Upper lobe of left lung (tissue), 6 donors: ENCODE data around the gene SMO. TPM values are rescaled to one million over a fixed set of nuclear protein-coding genes. Genes with fewer than 3 reads are reported as not detected.
A peak's percentile ranks its signal among the peaks of the same experiment; 100 is the strongest.

Experiments used
- ATAC-seq, 2 donors: fragments of 200-7000 bp; cut with Tn5 transposase; one replicate each; pipeline ENCODE4 v1.9.1; 2022; ENCODE audit warnings: mild to moderate bottlenecking in 2 of 2, moderate library complexity in 2 of 2; ENCODE audit not compliant: low FRiP score in 2 of 2
- DNase-seq, 2 donors: peaks; one replicate each; pipeline ENCODE4 v3.0.0-alpha.2; 2019 to 2020
- H3K27ac ChIP-seq, 4 donors: fragments of 200-600 bp; sonication (generic); one replicate each; pipeline ENCODE4 v1.5.1; 2016 to 2019
- H3K27me3 ChIP-seq, 4 donors: fragments of 200-600 bp; sonication (generic); one replicate each; pipeline ENCODE4 v1.5.1; 2017 to 2019
- H3K36me3 ChIP-seq, 4 donors: fragments of 200-600 bp; sonication (generic); one replicate each; pipeline ENCODE4 v1.5.1; 2016 to 2019
- H3K4me1 ChIP-seq, 4 donors: fragments of 200-600 bp; sonication (generic); one replicate each; pipeline ENCODE4 v1.5.1; 2018 to 2019
- H3K4me3 ChIP-seq, 4 donors: fragments of 200-600 bp; sonication (generic); one replicate each; pipeline ENCODE4 v1.5.1; 2017 to 2019; ENCODE audit warnings: mild to moderate bottlenecking in 2 of 4, moderate library complexity in 1 of 4
- H3K9me3 ChIP-seq, 4 donors: fragments of 200-600 bp; sonication (generic); one replicate each; pipeline ENCODE4 v1.5.1; 2018 to 2019
- CTCF ChIP-seq, 6 experiments: fragments of 450-650 bp in 4 of 6; fragments of 200-600 bp in 2 of 6; sonication (generic) in 2 of 6; IDR thresholded peaks; one replicate each; pipeline ENCODE4 v1.5.1; 2016 to 2019; ENCODE audit warnings: antibody characterized with exemption in 6 of 6
- EP300 ChIP-seq, 4 donors: sonication (generic); formaldehyde crosslinking; IDR thresholded peaks; one replicate each; pipeline ENCODE4 v1.5.1; 2017; ENCODE audit warnings: antibody characterized with exemption in 4 of 4, control low read depth in 2 of 4
- POLR2A ChIP-seq, 4 donors: fragments of 450-650 bp; IDR thresholded peaks; one replicate each; pipeline ENCODE4 v1.5.1; 2016 to 2017; ENCODE audit warnings: antibody characterized with exemption in 4 of 4, mild to moderate bottlenecking in 2 of 4
- POLR2AphosphoS5 ChIP-seq, 2 donors: sonication (generic); formaldehyde crosslinking; IDR thresholded peaks; one replicate each; pipeline ENCODE4 v1.5.1; 2017; ENCODE audit warnings: antibody characterized with exemption in 2 of 2
- WGBS, 2 donors: methylation state at CpG; one replicate each; pipeline ENCODE4 v1.1.5; 2017 to 2018; 5-methylcytosine and 5-hydroxymethylcytosine counted together
- total RNA-seq, 6 donors: library from RNA; depleted of rRNA in 4 of 6; stranded (reverse); fragments of >200 nt in 4 of 6; gene quantifications; one replicate each; pipeline versions ENCODE4 v1.1.0 to v1.2.1, GENCODE V29; 2016 to 2021
- donor health status: DM: no; HTN: no; CAD: no; lungs with moderate emphysema.
- donor health status: DM: no; HTN: yes; CAD: no; lungs with severe emphysema.

The SMO gene
- total RNA-seq, 6 donors from 2014 or later = 1.7 to 7.3 (median 2.6) TPM

GRCh38 chr7:129146237-129146979 lies 42.0 kb upstream of the SMO start:
- H3K27me3 ChIP-seq = peaks cover 0 to 16% (median 0%) of the 10 kb centered on the region in 4 donors
- peaks cover 10 to 24% (median 15%) of the 10 kb centered on the region in 4 donors for H3K4me1 ChIP-seq
- H3K4me3 ChIP-seq = no peak overlapping the region
- no peak for DNase-seq
- no peak for ATAC-seq
- H3K9me3 ChIP-seq = no peaks in the 10 kb centered on the region
- no peak overlapping the region for H3K27ac ChIP-seq
- no peaks in the 10 kb centered on the region for H3K36me3 ChIP-seq
- no peak for TF ChIP-seq POLR2A (IDR thresholded peaks at IDR 0.05)
- no peak for TF ChIP-seq CTCF (IDR thresholded peaks at IDR 0.05)
- no peak for TF ChIP-seq EP300 (IDR thresholded peaks at IDR 0.05)
- TF ChIP-seq POLR2AphosphoS5 (IDR thresholded peaks at IDR 0.05) = no peak
- WGBS, 2 donors = 61 to 69% methylated on average over 8 of the region's 8 CpGs

- TF ChIP-seq EP300 (IDR thresholded peaks at IDR 0.05) = no peak
- TF ChIP-seq POLR2AphosphoS5 (IDR thresholded peaks at IDR 0.05) = no peak
- no peak for TF ChIP-seq POLR2A (IDR thresholded peaks at IDR 0.05)
- TF ChIP-seq CTCF (IDR thresholded peaks at IDR 0.05) = no peak
- no peaks in the 10 kb centered on the region for H3K36me3 ChIP-seq
- WGBS, 2 donors = 57 to 63% methylated on average over 2 to 3 of the region's 3 CpGs
- H3K4me1 ChIP-seq = peaks cover 10 to 24% (median 15%) of the 10 kb centered on the region in 4 donors
- no peak for DNase-seq
- H3K27me3 ChIP-seq = peaks cover 0 to 16% (median 0%) of the 10 kb centered on the region in 4 donors
- H3K27ac ChIP-seq = no peak overlapping the region
- H3K9me3 ChIP-seq = no peaks in the 10 kb centered on the region
- no peak overlapping the region for H3K4me3 ChIP-seq
- ATAC-seq = no peak
These were observed 40.7 kb upstream of the SMO start for GRCh38 chr7:129147731-129148130.

- Histone ChIP-seq H3K9me3 (no peaks in the 10 kb centered on the region), H3K4me1 (peaks cover 6 to 21% (median 10%) of the 10 kb centered on the region in 4 donors), H3K27ac (no peak overlapping the region), H3K27me3 (peaks cover 0 to 7% (median 0%) of the 10 kb centered on the region in 4 donors), H3K4me3 (no peak overlapping the region), H3K36me3 (no peaks in the 10 kb centered on the region)
- TF ChIP-seq POLR2A (IDR thresholded peaks at IDR 0.05) = no peak
- no peak for TF ChIP-seq POLR2AphosphoS5 (IDR thresholded peaks at IDR 0.05)
- no peak for TF ChIP-seq CTCF (IDR thresholded peaks at IDR 0.05)
- no peak for TF ChIP-seq EP300 (IDR thresholded peaks at IDR 0.05)
- DNase-seq (no peak), ATAC-seq (no peak)
- WGBS, 2 donors = 64 to 70% methylated on average over 8 of the region's 8 CpGs
These were observed 38.9 kb upstream of the SMO start for GRCh38 chr7:129149511-129149910.

GRCh38 chr7:129150199-129150996 lies 38.0 kb upstream of the SMO start:
- Histone ChIP-seq H3K4me3 (no peak overlapping the region), H3K4me1 (peaks cover 0 to 17% (median 5%) of the 10 kb centered on the region in 4 donors), H3K9me3 (no peaks in the 10 kb centered on the region), H3K36me3 (no peaks in the 10 kb centered on the region), H3K27ac (no peak overlapping the region), H3K27me3 (peaks cover 0 to 1% (median 0%) of the 10 kb centered on the region in 4 donors)
- ATAC-seq = peak in 1 of 2 donors; percentile 54
- 53 to 78% methylated on average over 6 to 8 of the region's 8 CpGs for WGBS, 2 donors
- TF ChIP-seq POLR2AphosphoS5 (IDR thresholded peaks at IDR 0.05) = no peak
- no peak for TF ChIP-seq EP300 (IDR thresholded peaks at IDR 0.05)
- TF ChIP-seq CTCF (IDR thresholded peaks at IDR 0.05) = no peak
- TF ChIP-seq POLR2A (IDR thresholded peaks at IDR 0.05) = no peak
- peak in 1 of 2 donors; percentile 52 for DNase-seq
